Heart right ventricle (tissue), 16 donors: Measurements from ENCODE around the gene EFNA5. TPM values are rescaled to one million over a fixed set of nuclear protein-coding genes. Genes with fewer than 3 reads are reported as not detected.

ENCODE experiments used
- ATAC-seq, 8 donors: fragments of 200-7000 bp; cut with Tn5 transposase; one replicate each; pipeline ENCODE4 v1.9.1; 2020; ENCODE audit warnings: mild to moderate bottlenecking in 8 of 8, moderate library complexity in 8 of 8, moderate number of reproducible peaks in 1 of 8
- DNase-seq, 2 donors: peaks; one replicate each; pipeline ENCODE4 v3.0.0-alpha.2; 2020
- H3K27ac ChIP-seq, 10 donors: fragments of 200-600 bp; sonication (generic) in 2 of 10; one replicate each; pipeline versions ENCODE4 v1.5.0 to v1.8.0; 2020 to 2022; ENCODE audit warnings: mild to moderate bottlenecking in 3 of 10
- H3K27me3 ChIP-seq, 7 donors: fragments of 200-600 bp; one replicate each; pipeline ENCODE4 v1.8.0; 2021 to 2022; ENCODE audit warnings: mild to moderate bottlenecking in 2 of 7
- H3K36me3 ChIP-seq, 9 donors: fragments of 200-600 bp; sonication (generic) in 1 of 9; one replicate each; pipeline versions ENCODE4 v1.5.0 to v1.8.0; 2020 to 2022; ENCODE audit warnings: mild to moderate bottlenecking in 2 of 9
- H3K4me1 ChIP-seq, 9 donors: fragments of 200-600 bp; sonication (generic) in 1 of 9; one replicate each; pipeline versions ENCODE4 v1.5.0 to v1.8.0; 2020 to 2022; ENCODE audit warnings: mild to moderate bottlenecking in 4 of 9
- H3K4me3 ChIP-seq, 10 donors: fragments of 200-600 bp; sonication (generic) in 2 of 10; one replicate each; pipeline versions ENCODE4 v1.5.0 to v1.8.0; 2020 to 2022; ENCODE audit warnings: mild to moderate bottlenecking in 7 of 10, moderate library complexity in 2 of 10
- H3K9me3 ChIP-seq, 11 donors: fragments of 200-600 bp in 10 of 11; sonication (generic) in 2 of 11; one replicate each; pipeline versions ENCODE4 v1.5.0 to v1.8.0; 2013 to 2022; ENCODE audit warnings: mild to moderate bottlenecking in 2 of 11, control low read depth in 1 of 11, moderate library complexity in 1 of 11
- WGBS, 2 donors: extraction: QIAGEN DNeasy Blood & Tissue Kit; methylation state at CpG; one replicate each; pipeline ENCODE4 v1.1.7; 2013; ENCODE audit warnings: inconsistent platforms in 1 of 2; 5-methylcytosine and 5-hydroxymethylcytosine counted together
- intact Hi-C, 10 donors: fragments of 100-400 bp; cut with DNase I; formaldehyde crosslinking; loops; one replicate each; pipeline versions ENCODE4 v1.11.1 to v1.14.2; 2022
- polyA plus RNA-seq, 2 donors: library from polyadenylated mRNA; stranded (reverse); fragments of 200-250 nt; gene quantifications; one replicate each; pipeline ENCODE4 v1.2.3, GENCODE V29; 2013
- total RNA-seq, 10 donors: library from RNA; stranded (reverse); fragmentation: NEBNext Ultra II Directional in 3 of 10; extraction: Animal tissue kit (Norgen Biotek cat#: 25700) in 3 of 10; gene quantifications; one replicate each; pipeline versions ENCODE4 v1.2.1 to v1.2.4, GENCODE V29; 2021 to 2023
- TF ChIP-seq, protein P1 (sequence below), 9 donors: fragments of 200-600 bp; sonication (generic) in 2 of 9; IDR thresholded peaks; one replicate each; pipeline versions ENCODE4 v1.5.0 to v1.8.0; 2021 to 2022; ENCODE audit warnings: antibody characterized with exemption in 9 of 9, mild to moderate bottlenecking in 5 of 9, moderate library complexity in 1 of 9
- donor health status: Arrhythmogenic right ventricular cardiomyopathy.
- donor health status: ischemic (EF 13 %, LVEDD 7.1; RV severe dilation, severe dysfunction).
- donor health status: healthy with polysubstance abuse.
- donor health status: DM: no; HTN: yes; CAD: no.
- donor health status: DM: no; HTN: no; CAD: no.
- donor health status: ischemic (EF 25% LVEDD 6.9; RV normal size, moderate dysfunction).
- donor health status: ischemic (EF 25% LVEDD 5.7; RV mildly dilated, moderate dysfunction).
- donor health status: healthy.
- donor health status: DM: yes; HTN: yes; CAD: no.
- donor health status: Ischemic cardiomyopathy.
- donor health status: ischemic (EF 35%, LVEDD 5.7; RV mildly dilated, moderate dysfunction).
- donor health status: nonischemic (EF 11% LVEDD 7.7; RV severe dilation, severe dysfunction).
- donor health status: DM: yes; HTN: yes; CAD: no.
- donor health status: PGD.
- donor health status: ischemic (EF 29% LVEDD 5.4; RV normal size, mild dysfunction).
- donor health status: nonischemic (EF 23%, LVEDD 6.1; RV moderate dilation, normal function).

EFNA5 gene
- total and polyA plus RNA-seq, 12 donors: 6.9 to 49.4 (median 33.9) TPM

DNA sequence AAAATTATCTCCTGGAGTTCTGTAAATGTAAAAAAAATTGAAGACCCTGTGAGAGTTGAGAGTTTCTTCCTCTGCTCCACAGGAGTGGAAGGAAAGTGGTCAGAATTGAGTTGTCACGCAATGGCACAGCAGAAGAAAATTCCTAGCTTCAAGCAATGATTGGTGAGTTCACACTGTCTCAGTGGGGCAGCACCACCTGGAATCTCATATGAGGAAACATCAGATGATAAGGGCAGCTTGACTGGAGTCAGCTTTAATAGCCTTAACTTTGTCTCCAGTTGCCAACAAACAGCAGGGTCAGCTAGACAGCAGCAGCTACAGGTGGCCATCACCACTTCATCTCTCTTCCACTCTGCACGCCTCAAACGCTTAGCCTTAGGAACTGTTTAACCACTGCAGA, 211.1 kb downstream of the EFNA5 start:
- intact Hi-C loops: loop anchor here in 1 of 10 donors (10.0 kb wide), 2 partner anchors 95 to 205 kb away; no protein-coding TSS in a partner anchor
- no peak for ATAC-seq
- Histone ChIP-seq H3K27me3 (no peaks in the 10 kb centered on the region), H3K4me1 (peaks cover 0 to 29% (median 4%) of the 10 kb centered on the region in 9 donors), H3K36me3 (no peaks in the 10 kb centered on the region), H3K9me3 (no peaks in the 10 kb centered on the region), H3K27ac (no peak overlapping the region), H3K4me3 (no peak overlapping the region)
- no peak for DNase-seq
- WGBS, 2 donors: 93 to 96% methylated on average over 3 of the region's 3 CpGs
- TF ChIP-seq, protein P1, sequence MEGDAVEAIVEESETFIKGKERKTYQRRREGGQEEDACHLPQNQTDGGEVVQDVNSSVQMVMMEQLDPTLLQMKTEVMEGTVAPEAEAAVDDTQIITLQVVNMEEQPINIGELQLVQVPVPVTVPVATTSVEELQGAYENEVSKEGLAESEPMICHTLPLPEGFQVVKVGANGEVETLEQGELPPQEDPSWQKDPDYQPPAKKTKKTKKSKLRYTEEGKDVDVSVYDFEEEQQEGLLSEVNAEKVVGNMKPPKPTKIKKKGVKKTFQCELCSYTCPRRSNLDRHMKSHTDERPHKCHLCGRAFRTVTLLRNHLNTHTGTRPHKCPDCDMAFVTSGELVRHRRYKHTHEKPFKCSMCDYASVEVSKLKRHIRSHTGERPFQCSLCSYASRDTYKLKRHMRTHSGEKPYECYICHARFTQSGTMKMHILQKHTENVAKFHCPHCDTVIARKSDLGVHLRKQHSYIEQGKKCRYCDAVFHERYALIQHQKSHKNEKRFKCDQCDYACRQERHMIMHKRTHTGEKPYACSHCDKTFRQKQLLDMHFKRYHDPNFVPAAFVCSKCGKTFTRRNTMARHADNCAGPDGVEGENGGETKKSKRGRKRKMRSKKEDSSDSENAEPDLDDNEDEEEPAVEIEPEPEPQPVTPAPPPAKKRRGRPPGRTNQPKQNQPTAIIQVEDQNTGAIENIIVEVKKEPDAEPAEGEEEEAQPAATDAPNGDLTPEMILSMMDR (IDR thresholded peaks at IDR 0.05): no peak

DNA sequence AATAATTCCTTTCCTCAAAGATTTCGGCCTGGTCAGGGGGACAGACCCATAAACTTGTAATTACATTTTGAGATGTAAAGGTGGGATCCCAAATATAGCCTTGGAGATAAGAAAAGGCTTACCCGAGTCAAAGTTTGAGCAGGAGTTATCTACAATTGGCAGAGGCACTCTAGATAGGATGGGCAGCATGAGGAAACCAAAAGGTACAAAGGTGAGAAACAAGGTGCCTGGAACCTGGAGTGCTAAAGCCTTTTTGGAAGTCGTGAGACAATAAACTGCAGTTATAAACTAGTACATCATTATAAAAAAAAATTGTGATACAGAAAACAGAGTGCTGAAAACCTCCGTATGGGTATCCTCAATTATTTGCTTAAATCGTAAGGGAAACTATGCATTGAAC, 212.4 kb downstream of the EFNA5 start:
- Histone ChIP-seq H3K4me1 (peaks cover 0 to 32% (median 0%) of the 10 kb centered on the region in 9 donors), H3K4me3 (no peak overlapping the region), H3K27me3 (no peaks in the 10 kb centered on the region), H3K9me3 (no peaks in the 10 kb centered on the region), H3K27ac (no peak overlapping the region), H3K36me3 (no peaks in the 10 kb centered on the region)
- no peak for ATAC-seq
- intact Hi-C loops: no loop called here
- DNase-seq: no peak
- TF ChIP-seq, protein P1 (IDR thresholded peaks at IDR 0.05): no peak
- 65 to 67% methylated on average over 5 of the region's 5 CpGs for WGBS, 2 donors

DNA sequence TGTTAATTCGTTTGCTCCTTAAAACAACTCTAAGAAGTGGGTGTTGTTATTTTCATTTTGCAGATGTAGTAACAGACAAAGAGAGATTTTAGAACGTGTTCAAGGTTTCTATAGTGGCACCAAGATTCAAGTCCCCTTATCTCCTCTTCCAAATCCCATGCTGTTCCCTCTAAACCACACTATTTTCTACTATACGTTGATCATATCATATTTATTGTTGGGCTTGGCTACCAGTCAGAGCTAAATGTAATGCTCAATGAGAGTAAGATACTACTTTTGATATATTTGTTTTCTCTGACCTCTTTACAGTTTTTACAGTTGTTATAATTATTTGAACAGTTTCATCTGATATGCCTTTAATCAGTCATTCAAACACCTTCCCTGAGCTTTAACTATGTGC, 212.9 kb downstream of the EFNA5 start:
- no peaks in the 10 kb centered on the region for H3K36me3 ChIP-seq
- H3K4me1 ChIP-seq: peaks cover 0 to 32% (median 0%) of the 10 kb centered on the region in 9 donors
- no peaks in the 10 kb centered on the region for H3K27me3 ChIP-seq
- no peak overlapping the region for H3K27ac ChIP-seq
- no peaks in the 10 kb centered on the region for H3K9me3 ChIP-seq
- DNase-seq: no peak
- TF ChIP-seq, protein P1 (IDR thresholded peaks at IDR 0.05): no peak
- H3K4me3 ChIP-seq: no peak overlapping the region
- no peak for ATAC-seq
- WGBS, 2 donors: 48 to 50% methylated on average over 3 of the region's 3 CpGs
- intact Hi-C loops: no loop called here

DNA sequence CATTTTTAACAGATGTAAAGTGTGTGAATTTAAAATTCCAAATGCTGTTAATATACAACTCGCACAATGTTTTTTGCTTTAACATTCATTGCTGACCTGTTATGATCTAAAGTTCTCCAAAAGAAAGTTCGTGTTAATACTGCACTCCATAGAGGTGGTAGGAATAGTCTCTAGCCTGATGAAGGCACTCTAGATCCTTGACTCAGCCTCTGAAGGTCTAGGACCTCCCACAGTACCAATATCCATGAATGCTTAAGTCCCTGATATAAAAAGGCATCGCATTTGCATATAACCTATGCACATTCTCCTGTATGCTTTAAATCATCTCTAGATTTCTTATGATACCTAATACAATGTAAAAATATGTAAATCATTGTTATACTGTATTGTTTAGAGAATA, 213.6 kb downstream of the EFNA5 start:
- Histone ChIP-seq H3K4me3 (no peak overlapping the region), H3K36me3 (no peaks in the 10 kb centered on the region), H3K4me1 (peaks cover 0 to 32% (median 0%) of the 10 kb centered on the region in 9 donors), H3K27me3 (no peaks in the 10 kb centered on the region), H3K9me3 (no peaks in the 10 kb centered on the region), H3K27ac (no peak overlapping the region)
- intact Hi-C loops: no loop called here
- WGBS, 2 donors: 89 to 93% methylated on average over 3 of the region's 3 CpGs
- ATAC-seq (no peak), DNase-seq (no peak)
- TF ChIP-seq, protein P1 (IDR thresholded peaks at IDR 0.05): no peak
